Smooth muscle cell (in vitro differentiated cells): ENCODE measurements around the gene DFFB. TPM values are rescaled to one million over a fixed set of nuclear protein-coding genes. Genes with fewer than 3 reads are reported as not detected.

Source experiments
- DNase-seq: peaks from one replicate; lab custom pipeline; 2025; ENCODE audit not compliant: unreplicated experiment; lab: John Stamatoyannopoulos, UW
- H2AFZ ChIP-seq: fragments of 200-600 bp; sonication (generic); 2 replicates; pipeline ENCODE4 v1.6.0; 2016; ENCODE audit warnings: antibody characterized with exemption, low read depth, mild to moderate bottlenecking
- H3F3A ChIP-seq: fragments of 200-600 bp; sonication (generic); 2 replicates; pipeline ENCODE4 v1.6.0; 2017; ENCODE audit warnings: antibody characterized with exemption, low read depth
- H3K27ac ChIP-seq: fragments of 200-600 bp; sonication (generic); 2 replicates; pipeline ENCODE4 v1.5.1; 2016; ENCODE audit warnings: low read depth, mild to moderate bottlenecking
- H3K27me3 ChIP-seq: fragments of 200-600 bp; sonication (generic); 2 replicates; pipeline ENCODE4 v1.6.1; 2016; ENCODE audit warnings: low read depth, mild to moderate bottlenecking
- H3K36me3 ChIP-seq: fragments of 200-600 bp; sonication (generic); 2 replicates; pipeline ENCODE4 v1.5.1; 2016; ENCODE audit warnings: low read depth
- H3K4me1 ChIP-seq: fragments of 200-600 bp; sonication (generic); 2 replicates; pipeline ENCODE4 v1.5.1; 2016; ENCODE audit warnings: low read depth
- H3K4me2 ChIP-seq: fragments of 200-600 bp; sonication (generic); 2 replicates; pipeline ENCODE4 v1.6.0; 2016; ENCODE audit warnings: mild to moderate bottlenecking
- H3K4me3 ChIP-seq: fragments of 200-600 bp; sonication (generic); 2 replicates; pipeline ENCODE4 v1.5.1; 2016; ENCODE audit warnings: mild to moderate bottlenecking
- H3K79me2 ChIP-seq: fragments of 200-600 bp; sonication (generic); 2 replicates; pipeline ENCODE4 v1.6.0; 2016; ENCODE audit warnings: low read depth, mild to moderate bottlenecking
- H3K9ac ChIP-seq: fragments of 200-600 bp; sonication (generic); 2 replicates; pipeline ENCODE4 v1.6.0; 2016; ENCODE audit warnings: low read depth
- H3K9me3 ChIP-seq: fragments of 200-600 bp; sonication (generic); replicated peaks from 2 replicates; pipeline ENCODE4 v1.5.1; 2016; ENCODE audit warnings: low read depth
- H4K20me1 ChIP-seq: fragments of 200-600 bp; sonication (generic); 2 replicates; pipeline ENCODE4 v1.6.0; 2016; ENCODE audit warnings: low read depth
- CTCF ChIP-seq: fragments of 200-600 bp; sonication (generic); IDR thresholded peaks from 2 replicates; pipeline ENCODE4 v1.5.1; 2017; ENCODE audit warnings: borderline replicate concordance, mild to moderate bottlenecking, antibody characterized with exemption; ENCODE audit not compliant: insufficient read depth, poor library complexity, severe bottlenecking
- WGBS: methylation state at CpG from one replicate; pipeline ENCODE4 v1.1.7; 2016; ENCODE audit warnings: low lambda C conversion rate; 5-methylcytosine and 5-hydroxymethylcytosine counted together
- polyA plus RNA-seq: library from polyadenylated mRNA; unstranded; fragments of >200 nt; fragmentation: Nextera tagmentation; extraction: Ambion mirVana; gene quantifications from 2 replicates; pipeline ENCODE4 v1.2.1, GENCODE V29; 2016
- total RNA-seq: library from RNA; depleted of rRNA; stranded (reverse); fragments of >200 nt; gene quantifications from 2 replicates; pipeline ENCODE4 v1.2.3, GENCODE V29; 2014

The DFFB gene
- total and polyA plus RNA-seq, 2 experiments from 2014 or later, result 3.3 to 4.5 TPM

GRCh38 chr1:3836421-3836820 lies 20.9 kb upstream of the DFFB start:
- WGBS, result 98% methylated on average over 11 of the region's 11 CpGs
- H3K27me3 ChIP-seq, result no peaks in the 10 kb centered on the region
- no peak for TF ChIP-seq CTCF

GRCh38 chr1:3837200-3837599 lies 20.1 kb upstream of the DFFB start:
- no peaks in the 10 kb centered on the region for H3K9me3 ChIP-seq
- no peak overlapping the region for H3K9ac ChIP-seq
- H3K4me3 ChIP-seq, result no peak overlapping the region
- peaks cover 38% of the 10 kb centered on the region for H3K36me3 ChIP-seq
- no peak overlapping the region for H3K4me2 ChIP-seq
- WGBS, result 97% methylated on average over 6 of the region's 6 CpGs
- H3K79me2 ChIP-seq, result no peaks in the 10 kb centered on the region
- no peaks in the 10 kb centered on the region for H3K4me1 ChIP-seq
- no peaks in the 10 kb centered on the region for H3K27me3 ChIP-seq
- H4K20me1 ChIP-seq, result no peaks in the 10 kb centered on the region
- H3K27ac ChIP-seq, result no peak overlapping the region
- H3F3A ChIP-seq, result no peaks in the 10 kb centered on the region
- no peak for DNase-seq
- H2AFZ ChIP-seq, result no peak overlapping the region
- TF ChIP-seq CTCF, result no peak

More at GRCh38 chr1:3836421-3836820, 20.9 kb upstream of the DFFB start:
- Histone ChIP-seq H3K4me3 (no peak overlapping the region), H3K9ac (no peak overlapping the region), H3K36me3 (peaks cover 38% of the 10 kb centered on the region), H2AFZ (no peak overlapping the region), H3K27ac (no peak overlapping the region), H4K20me1 (no peaks in the 10 kb centered on the region), H3K79me2 (no peaks in the 10 kb centered on the region), H3K9me3 (no peaks in the 10 kb centered on the region), H3F3A (no peaks in the 10 kb centered on the region), H3K4me1 (no peaks in the 10 kb centered on the region), H3K4me2 (no peak overlapping the region)
- DNase-seq, result no peak

GRCh38 chr1:3837685-3838084 lies 19.6 kb upstream of the DFFB start:
- DNase-seq, result no peak
- Histone ChIP-seq H4K20me1 (no peaks in the 10 kb centered on the region), H3F3A (no peaks in the 10 kb centered on the region), H3K36me3 (peaks cover 38% of the 10 kb centered on the region), H3K9ac (no peak overlapping the region), H3K27me3 (no peaks in the 10 kb centered on the region), H2AFZ (no peak overlapping the region), H3K79me2 (no peaks in the 10 kb centered on the region), H3K4me2 (no peak overlapping the region), H3K27ac (no peak overlapping the region), H3K4me1 (no peaks in the 10 kb centered on the region), H3K9me3 (no peaks in the 10 kb centered on the region), H3K4me3 (no peak overlapping the region)
- 92% methylated on average over 1 of the region's 1 CpG for WGBS
- TF ChIP-seq CTCF, result no peak

- H3K27ac ChIP-seq, result no peak overlapping the region
- no peak overlapping the region for H3K4me2 ChIP-seq
- H3K4me1 ChIP-seq, result no peaks in the 10 kb centered on the region
- TF ChIP-seq CTCF, result no peak
- no peak for DNase-seq
- peaks cover 38% of the 10 kb centered on the region for H3K36me3 ChIP-seq
- H3K9me3 ChIP-seq, result no peaks in the 10 kb centered on the region
- no peak overlapping the region for H3K9ac ChIP-seq
- H3K4me3 ChIP-seq, result no peak overlapping the region
- H3K27me3 ChIP-seq, result no peaks in the 10 kb centered on the region
- H3K79me2 ChIP-seq, result no peaks in the 10 kb centered on the region
- H2AFZ ChIP-seq, result no peak overlapping the region
- 98% methylated on average over 11 of the region's 11 CpGs for WGBS
- no peaks in the 10 kb centered on the region for H3F3A ChIP-seq
- no peaks in the 10 kb centered on the region for H4K20me1 ChIP-seq
These were observed 18.5 kb upstream of the DFFB start for GRCh38 chr1:3838788-3839187.
